HG03280 (cell line): ENCODE data around the gene AK1.

Source experiments
- ATAC-seq: cut with Tn5 transposase; IDR thresholded peaks from one replicate; pipeline ENCODE4 v1.9.1; 2021; ENCODE audit warnings: mild to moderate bottlenecking, moderate library complexity; ENCODE audit not compliant: unreplicated experiment

The AK1 gene

DNA sequence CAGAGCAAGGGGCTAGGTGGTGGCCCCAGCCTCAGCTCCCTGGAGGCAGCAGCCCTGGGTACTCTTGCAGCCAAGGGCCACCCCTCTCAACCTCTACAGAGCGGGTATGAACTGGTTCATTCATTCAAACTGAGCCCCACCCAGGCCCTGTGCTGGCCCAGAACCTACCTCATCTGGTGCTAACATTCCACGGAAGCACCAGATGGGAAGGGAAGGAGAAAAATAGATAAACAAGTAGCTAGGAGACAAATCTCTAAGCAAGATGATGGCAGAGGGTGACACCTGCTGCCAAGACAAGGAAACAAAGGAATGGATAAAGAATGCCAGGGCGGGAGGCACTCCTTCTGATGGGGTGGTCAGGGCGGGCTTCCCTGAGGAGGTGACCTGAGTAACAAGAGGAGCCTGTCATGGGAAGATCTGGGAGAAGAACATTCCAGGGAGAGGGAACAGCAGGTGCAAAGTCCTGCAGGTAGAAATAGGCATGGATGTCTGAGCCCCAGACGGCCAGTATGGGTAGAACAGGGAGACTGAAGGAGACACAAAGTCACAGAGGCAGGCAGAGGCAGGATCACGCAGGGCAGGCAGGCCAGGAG, 33.2 kb upstream of the AK1 start:
- no peak for ATAC-seq

DNA sequence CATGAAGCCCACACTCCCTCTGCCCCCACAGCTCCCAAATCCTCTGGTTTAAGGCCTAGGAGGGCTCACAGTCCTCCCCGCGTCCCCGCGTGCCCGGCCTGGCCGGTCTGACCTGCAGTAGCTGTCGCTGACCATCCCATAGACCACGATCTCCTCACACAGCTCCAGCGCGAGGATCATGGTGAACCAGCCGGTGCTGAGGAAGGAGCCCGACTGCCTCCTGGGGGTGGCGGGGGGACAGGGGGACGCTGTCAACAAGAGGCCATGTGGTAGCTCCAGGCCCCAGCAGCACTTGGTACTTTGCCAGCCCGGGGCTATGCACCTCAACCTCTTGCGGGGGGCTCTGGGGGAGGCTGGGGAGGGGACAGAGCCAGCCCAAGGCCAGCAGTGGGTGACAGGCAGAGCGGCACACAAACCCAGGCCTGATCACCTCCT, 32.4 kb upstream of the AK1 start:
- no peak for ATAC-seq

DNA sequence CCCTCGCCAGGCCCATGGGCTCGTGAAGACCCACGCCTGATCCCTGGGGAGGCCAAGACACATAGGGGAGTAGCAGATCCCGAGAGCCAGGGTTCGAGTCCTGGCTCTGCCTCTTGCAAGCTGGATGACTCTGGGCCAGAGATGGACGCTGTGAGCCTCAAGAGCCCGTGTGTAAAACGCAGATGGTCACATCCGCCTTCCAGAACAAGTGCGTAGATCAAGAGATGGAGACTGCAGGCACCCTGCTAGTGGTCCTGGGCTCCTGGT, 31.1 kb upstream of the AK1 start:
- no peak for ATAC-seq

DNA sequence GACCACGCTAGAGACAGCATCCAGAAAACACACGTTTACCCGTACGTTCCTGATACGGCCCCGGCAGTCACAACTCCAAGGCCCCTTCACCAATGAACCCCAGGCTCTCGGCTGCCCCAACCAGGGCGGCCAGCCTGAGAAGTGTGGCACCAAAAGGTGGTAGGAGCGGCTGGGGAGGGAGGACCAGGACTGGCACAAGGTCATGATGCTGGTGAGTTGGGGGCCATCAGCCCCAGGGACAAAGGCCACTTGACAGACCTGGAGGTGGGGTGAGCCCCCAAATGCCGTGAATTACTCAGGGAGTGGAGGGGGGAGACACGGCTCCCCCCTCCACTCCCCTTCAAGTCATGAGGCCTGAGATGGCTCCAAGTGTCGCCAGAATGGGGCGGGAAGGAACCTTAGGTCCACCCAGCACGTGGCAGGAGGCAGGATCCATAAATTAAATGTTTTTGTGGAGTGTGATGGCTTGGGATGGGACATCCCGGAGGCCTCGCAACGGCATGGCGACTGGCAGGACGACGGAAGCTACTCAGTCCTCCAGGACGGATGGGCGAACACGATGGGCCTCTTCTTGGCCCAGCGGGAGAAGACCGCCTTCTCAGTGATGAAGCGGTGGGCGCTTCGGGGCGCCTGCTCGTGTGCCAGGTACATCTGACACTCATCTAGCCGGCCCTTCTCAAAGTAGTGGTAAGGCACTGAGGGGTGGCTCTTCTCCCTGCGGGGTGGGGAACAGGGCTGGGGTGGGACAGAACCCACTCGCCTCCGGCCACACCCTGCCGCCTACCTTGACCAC, 30.6 kb upstream of the AK1 start:
- ATAC-seq = no peak

DNA sequence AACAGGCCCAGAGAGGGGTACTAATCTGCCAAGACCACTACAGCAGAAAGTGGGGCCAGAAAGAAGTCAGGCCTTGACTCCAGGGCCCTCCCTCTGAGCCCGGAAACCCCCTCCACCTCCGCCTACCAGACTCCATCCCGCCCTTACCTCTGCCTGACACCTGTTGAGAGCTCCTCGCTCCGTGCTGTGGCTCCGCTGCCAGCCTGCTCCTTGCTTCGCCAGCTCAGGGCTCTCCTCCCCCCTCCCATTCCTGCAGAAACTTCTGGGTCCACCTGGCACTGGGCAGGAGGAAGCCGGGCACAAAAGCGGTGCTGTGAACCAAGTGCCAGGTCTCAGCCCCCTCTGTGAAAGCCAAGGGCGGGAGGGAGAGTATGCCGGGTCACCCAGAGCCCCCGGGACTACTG, 28.3 kb upstream of the AK1 start:
- ATAC-seq = no peak

DNA sequence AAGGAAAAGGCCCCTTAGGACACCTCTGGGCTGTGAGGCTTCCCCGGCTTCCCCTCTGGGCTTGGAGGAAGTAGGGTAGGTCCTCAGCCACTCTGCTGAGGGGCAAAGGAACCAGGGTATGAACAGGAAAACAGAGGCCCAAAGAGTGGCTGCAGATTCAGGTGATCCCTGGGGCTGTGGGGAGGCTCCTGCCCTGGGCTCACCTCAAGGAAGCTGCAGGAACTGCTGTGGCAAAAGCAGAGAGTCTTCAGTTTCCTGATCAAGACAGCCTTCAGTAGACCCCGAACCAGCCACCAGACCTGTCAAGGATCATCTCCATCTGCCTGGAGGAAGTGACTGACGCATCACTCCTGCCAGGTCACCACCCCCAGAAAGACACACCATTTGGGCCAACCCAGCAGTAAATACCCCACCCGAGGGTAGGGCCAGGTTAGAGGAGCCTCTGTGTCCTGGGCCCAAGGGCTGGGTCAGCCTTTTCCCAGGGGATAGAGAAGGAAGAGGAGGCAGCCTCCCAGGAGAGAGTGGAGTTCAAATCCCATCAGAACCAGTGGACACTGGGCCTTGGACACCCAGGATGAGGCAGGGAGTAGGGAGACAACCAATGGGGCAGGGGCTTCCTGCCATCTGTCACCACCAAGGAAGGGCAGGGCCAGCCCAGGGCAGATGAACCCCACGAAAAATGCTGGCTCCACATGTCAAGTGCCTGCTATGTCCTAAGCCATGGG, 27.7 kb upstream of the AK1 start:
- no peak for ATAC-seq

DNA sequence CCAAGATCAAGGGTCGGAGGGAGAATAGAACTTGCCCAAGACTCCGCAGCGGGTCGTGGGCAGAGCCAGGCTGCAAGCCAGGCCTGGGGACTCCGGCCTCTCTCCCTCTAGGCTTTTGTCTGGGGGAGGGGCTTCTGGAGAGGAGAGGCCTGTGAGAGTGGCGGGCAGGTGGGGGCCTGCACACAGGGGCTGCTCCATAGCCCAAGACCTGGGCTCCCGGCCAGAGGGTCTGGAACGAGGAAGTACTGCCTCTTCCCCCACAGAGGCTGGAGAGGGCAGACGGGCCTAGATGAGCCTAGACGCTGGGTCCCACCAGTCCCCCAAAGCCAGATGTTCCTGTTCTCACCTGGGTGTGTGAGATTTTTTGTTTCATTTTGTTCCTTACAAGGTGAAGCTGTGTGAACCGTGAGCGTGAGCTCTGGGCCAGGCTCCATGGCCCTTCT, 27.1 kb upstream of the AK1 start:
- ATAC-seq = no peak

DNA sequence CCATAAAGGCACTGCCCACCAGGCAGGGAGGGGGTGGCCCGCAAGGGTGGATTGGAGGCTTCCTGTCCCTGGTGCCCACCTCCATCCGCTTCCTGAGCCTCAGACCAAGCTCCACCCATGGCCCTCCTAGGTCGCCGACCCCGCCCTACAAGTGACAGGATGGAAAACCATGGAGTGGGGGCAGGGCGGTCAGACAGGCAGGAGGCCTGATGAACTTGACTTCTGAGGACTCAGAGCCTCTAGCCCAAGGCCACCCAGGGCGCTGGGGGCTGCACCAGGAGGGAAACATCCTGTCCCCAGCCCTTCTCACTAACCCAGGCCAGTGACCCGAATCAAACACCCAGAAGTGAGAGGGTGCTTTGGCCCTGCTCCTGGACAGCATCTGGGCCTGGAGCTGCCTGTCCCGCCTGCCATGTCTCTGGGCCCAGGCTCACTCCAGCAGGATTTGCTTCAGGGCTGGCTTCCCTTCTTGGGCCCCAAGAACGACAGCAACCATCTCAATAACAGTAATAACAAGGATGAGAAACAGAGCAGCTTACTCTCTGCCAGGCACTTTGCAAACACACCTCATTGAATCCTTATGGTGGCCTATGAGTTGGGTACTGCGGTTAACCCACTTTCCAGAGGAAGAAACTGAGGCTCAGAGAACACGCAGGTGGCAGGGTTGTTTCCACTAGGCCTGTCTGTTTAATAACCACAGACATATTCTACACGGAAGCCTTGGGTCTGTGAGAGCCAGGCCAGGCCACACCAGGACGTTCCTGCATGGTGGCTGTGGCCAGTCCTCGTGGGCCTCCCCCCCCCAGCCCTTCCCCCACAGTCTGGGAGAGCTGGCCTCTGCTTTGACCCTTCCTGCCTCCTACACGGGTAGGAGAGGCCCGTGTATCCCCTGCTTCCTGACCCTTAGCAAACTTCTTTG, 26.3 kb upstream of the AK1 start:
- ATAC-seq = peak; percentile 28

DNA sequence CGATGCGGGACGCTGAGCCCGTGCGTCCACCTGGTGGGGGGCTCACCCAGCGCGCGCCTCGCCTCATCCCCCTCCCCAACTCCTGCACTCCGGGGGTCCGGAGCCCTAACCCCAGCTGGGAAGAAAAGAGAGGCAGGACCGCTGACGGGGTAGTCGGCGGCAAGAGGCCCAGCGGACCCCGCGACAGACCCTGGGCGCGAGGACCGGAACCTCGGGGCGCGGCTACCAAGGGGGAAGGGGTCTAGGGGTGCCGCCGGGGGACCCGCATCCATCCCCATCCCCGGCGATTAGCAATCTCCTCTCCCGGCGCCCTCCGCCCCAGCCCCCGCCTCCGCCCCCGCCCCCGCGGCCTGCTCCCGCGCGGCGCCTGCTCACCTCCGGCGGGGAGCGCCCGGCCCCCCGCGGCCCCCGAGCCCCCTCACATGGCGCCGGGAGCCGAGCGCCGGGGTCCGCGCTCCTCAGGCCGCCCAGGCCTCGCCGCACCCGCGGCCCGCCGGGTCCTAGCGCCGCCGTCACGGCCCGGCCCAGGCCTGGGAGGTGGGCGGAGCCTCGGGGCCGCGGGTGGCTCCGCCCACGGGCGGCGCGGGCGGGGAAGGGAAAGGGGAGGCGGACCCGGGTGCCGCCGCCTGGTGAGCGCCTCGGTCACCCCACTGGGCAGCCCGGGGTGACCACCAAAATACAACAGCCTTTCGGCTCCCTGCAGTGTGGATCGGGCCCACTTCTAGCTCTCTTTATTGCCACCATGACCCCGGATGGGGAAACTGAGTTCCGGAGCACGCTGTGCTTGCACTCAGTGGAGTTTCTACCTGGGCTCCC, 21.9 kb upstream of the AK1 start, which contains the start of gene ST6GALNAC6:
Gene ST6GALNAC6, minus strand, starts transcription at position 476 of the 816 bp plus-strand sequence. CDS start 1,622 bp downstream, outside the sequence.
- peak; percentile 81 for ATAC-seq

DNA sequence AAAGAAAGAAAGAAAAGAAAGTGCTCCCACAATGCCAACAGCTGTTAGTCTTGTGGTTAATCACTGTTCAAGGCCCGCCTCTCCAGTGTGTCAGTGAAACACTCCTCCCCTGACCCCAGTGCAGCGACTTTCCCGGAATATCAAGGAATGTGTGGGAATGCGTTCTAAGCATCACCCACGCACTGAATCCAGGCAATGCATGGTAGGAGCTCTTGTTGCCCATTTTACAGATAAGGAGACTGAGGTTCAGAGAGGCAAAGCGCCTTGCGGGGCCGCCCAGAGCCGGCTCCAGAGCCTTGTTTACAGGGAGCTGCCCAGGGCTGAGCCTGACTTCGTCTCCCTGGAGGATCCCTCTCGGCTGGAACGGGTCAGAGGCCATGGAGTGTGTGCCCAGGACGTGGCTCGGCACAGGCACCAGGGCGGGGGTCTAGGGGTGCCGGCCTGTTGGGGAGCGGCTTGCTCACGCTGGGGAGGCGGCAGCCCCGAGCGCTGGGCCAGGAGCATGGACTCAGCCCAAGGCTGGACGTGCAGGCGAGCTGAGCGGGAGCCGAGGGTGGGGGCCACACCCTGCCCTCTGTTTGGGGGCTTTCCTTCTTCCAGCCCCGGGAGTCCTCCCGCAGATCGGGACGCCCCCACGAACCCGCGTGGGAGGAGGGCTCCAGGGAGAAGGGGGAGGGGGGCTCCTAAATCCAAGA, 21.1 kb upstream of the AK1 start:
- no peak for ATAC-seq

DNA sequence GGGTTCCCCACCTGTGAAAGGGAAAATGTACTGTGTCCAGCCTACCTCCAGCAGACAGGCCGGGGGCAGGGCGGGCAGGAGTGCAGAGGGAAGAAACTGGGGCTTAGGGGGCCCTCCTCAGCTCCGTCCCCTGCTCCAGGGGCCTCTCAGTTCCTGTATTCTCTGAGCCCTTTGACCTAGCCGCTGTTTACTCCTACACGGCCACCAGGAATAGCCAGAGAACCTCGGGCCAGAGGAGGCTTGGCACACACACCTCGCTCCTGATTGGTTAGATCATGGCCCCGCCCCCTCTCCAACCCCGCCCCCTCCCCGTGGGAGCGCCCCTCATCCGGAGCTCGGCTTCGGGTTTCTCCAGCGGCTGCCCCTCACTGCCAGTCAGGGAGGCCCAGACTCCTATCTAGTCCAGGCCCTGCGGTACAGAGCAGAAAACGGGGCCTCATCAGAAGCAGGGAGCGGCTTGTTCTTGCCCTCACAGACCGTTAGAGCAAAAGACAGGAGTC, 19.8 kb upstream of the AK1 start:
- ATAC-seq = no peak

DNA sequence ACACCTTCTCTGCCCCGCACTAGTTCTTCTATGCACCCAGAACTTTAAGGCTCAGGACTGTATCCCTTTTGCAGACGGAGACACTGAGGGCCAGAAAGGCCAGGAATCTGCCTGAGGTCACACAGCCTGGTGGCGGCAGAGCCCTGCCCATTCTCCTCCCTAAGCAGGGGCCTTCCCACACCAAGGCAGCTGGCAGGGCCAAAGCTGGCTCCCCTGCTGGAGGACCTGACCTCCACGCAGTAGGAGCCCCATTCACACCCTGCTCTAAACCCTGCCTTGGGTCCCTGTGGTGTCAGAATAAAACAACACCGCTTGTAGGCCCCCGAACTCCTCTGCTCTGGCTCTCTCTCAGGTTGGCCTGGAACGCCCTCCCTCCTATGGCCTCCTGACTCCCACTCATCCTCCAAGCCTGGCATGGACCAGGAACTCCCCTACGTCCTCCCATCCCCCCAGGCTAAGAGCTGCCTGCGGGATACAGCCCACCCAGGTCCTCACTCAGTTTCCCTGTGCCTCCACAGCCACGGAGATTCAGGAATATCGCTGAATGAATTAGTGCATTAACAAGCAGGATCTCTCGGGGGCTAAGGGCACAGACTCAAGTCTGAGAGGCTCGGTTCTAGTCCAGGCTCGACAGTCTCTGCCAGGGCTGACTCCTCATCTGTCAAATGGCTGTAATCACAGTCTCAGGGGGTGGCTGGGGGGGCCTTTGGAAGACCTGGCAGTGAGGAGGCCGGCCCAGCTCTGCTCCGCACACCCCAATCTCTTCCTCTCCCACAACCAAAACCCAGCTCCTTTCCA, 19.1 kb upstream of the AK1 start:
- ATAC-seq = no peak

DNA sequence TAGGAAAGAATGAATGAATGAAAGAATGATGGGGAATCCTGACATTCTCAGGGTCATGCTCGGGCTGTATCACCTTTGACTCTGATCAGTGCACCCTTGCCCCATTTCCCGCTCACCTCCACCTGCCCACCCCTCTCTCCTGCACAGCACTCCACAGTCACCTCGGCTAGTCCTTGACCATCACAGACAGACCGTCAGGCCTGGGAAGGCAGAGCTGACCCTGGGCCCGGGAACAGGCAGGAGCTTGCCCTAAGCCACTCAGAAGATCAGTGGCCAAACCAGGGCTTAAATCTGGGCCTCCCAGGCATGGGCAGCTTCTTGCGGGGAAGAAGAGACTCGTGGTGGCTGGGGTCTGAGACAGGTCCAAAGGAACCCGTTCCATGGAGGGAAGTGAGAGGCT, 18.3 kb upstream of the AK1 start:
- ATAC-seq = no peak

DNA sequence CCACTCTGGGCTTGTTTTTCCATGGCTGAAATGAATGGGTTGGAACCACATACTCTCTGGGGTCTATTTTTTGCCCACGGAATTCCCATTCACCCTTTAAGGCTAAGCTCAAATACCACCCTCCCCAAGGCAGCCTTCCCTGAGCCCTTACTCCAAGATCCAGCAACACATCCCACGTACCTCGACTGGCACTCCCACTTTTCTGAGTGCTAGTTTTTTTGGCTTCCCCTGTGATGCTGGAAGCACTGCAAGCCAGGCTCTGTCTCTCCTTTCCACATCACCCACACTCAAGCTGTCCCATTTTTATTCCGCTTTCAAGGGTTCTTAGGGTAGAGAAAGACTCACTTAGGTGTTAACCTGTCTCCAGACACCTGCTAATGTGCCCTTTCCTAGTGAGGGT, 15.9 kb upstream of the AK1 start:
- no peak for ATAC-seq

DNA sequence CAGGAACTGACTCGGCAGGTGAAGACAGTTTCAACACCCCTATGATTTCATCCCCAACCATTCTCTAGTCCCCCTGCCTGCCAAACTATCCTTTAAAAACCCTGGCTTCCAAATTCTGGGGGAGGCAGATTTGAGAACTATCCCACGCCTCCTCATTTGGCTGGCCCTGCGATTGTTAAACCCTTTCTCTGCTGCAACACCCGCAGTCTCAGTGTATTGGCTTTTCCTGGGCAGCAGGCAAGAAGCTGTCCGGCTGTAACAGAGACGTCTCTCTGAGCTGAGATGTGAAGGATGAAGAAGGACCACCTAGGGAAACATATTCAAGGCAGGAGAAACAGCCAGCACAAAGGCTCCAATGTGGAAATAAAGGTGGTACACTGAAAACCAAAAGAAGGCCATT, 15.4 kb upstream of the AK1 start:
- no peak for ATAC-seq

DNA sequence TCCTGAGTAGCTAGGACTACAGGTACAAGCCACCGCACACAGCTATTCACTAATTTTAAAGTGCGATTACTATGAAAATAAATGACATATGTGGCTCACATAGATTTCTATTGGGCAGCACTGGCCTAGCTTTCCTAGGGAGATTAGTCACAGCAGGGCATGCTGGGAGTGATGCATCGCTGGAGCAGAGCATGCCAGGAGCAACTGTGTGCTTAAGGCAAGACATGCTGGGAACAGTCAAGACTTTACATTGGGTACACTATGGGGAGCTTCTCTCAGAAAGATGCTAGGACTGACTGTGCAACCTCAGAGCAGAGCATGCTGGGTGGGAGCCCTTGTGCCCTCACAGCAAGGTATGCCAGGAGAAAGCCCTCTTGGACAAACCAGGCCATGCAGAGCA, 12.6 kb upstream of the AK1 start:
- ATAC-seq = no peak

DNA sequence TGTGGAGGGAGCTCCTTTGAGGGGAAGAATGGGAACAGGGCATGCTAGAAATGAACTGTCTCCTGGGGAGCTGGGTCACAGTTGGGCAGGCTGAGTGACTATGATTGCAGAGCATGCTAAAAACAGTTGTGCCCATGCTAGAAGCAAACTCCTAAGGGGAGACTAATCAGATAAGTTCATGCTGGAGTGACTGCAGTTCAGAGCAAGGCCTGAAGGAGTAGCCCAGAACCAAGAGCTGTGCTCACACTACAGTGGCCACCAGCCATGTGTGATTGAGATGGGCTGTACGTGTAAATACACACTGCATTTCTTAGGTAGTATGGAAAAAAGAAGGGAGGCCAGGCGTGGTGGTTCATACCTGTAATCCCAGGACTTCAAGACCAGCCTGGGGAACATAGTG, 10.3 kb upstream of the AK1 start:
- no peak for ATAC-seq

DNA sequence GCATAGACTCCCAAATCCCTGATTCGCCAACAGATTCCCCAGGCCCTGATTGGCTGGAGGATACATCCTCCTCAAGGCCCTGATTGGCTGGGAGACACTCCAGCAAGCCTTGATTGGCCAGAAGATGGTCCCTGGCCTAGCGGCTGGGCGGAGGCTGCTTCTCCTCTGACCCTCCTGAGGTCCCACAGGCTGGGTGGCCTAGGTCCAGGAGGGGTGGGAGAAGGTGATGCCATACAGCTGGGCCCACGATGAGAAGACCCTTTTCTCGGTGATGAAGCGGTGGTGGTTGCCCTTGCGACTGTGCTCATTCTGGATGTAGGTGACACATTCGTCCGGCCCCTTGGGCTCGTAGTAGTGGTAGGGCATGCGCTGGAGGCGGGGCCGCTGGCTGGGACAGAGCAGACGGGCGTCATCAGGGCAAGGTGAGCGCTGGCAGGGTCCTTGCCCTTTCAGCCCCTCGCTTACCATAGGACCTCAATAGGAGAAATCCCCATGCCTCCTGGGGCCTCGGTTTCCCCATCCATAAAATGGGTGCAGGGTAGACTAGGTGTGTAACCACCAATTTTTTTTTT, 9.0 kb upstream of the AK1 start:
- ATAC-seq = no peak
